HG02610 (cell line): Measurements from ENCODE around the gene GSE1.
A peak's percentile ranks its signal among the peaks of the same experiment; 100 is the strongest.

ENCODE experiments used
- ATAC-seq: cut with Tn5 transposase; IDR thresholded peaks from one replicate; pipeline ENCODE4 v1.9.1; 2021; ENCODE audit warnings: mild to moderate bottlenecking, moderate library complexity; ENCODE audit not compliant: unreplicated experiment

Gene GSE1

DNA sequence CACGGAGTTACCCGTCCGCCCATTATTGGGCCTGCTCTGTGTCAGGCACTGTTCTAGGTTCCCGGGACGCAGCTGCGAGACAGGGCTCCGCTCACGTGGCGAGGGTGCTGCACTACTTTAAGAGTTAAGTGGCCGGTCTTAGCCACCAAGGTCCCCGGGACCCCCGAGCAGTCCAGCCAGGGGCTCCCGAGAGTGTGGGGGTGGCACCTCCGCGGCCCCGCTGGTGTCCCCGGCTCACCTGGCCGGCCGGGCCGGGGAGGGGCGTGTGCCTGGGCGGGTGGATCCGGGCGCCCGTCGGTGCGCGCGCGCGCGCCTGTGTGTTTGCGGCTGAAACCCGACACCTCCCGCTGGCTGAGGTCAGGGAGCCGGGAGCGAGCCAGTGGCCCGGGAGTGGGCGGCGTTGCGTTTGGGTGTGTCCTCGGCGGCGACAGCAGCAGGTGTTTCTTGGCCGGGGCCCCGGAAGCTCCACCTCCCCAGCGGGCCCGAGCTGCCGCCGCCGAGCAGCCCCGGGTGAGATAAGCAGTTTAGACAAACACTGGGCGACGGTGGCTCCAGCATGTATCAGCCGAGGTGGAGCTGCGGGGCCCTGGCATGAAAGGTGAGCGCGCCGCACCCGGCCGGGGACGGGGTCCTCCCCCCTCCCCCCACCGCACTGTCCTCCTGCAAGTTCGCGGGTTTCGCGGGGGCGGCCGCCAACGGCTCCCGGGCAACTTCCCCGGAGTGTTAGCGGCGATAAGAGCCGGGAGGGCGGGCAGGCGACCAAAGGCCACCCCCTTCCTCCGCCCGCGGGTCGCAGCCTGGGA, at the start of gene GSE1:
Gene GSE1 (plus strand): TSS at position 522 of the 803 bp plus-strand sequence. CDS start 70 bp downstream, at position 592.
- peak; percentile 28 for ATAC-seq

DNA sequence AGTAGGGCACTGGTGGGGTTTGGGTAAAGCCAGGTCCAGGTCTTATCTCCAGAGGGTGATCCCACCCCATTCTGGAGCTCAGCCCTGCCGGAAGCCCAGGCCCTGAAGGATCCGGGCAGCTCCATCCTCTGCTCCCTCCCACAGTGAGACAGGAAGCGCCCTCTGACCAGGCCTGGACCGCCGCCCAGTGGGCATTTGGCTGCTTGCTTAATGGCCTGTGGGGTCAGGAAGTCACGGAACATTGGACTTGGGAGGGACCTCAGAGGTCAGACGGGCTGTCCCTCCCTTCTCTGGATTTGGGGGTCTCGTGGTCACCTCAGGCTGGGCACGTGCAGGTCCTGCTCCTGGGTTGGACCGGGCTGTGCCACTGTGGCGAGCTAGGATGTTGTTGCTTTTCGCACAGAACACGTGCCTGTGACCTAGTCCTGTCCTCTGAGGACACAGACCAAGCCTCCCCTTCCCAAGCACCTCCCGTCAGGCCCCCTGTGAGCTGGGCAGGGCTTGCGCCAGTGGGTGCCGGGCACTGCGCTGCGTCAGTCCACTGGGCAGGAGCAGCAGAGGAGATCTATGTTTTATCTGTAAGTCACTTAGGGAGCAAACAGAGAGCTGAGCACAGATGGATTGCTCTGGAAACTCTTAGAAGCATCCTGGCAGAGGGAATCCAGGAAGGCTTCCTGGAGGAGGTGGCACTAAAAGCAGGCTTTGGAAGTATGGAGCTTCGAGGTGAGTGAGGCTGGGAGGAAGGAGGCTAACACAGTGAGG, 49.4 kb upstream of the GSE1 start:
- no peak for ATAC-seq

DNA sequence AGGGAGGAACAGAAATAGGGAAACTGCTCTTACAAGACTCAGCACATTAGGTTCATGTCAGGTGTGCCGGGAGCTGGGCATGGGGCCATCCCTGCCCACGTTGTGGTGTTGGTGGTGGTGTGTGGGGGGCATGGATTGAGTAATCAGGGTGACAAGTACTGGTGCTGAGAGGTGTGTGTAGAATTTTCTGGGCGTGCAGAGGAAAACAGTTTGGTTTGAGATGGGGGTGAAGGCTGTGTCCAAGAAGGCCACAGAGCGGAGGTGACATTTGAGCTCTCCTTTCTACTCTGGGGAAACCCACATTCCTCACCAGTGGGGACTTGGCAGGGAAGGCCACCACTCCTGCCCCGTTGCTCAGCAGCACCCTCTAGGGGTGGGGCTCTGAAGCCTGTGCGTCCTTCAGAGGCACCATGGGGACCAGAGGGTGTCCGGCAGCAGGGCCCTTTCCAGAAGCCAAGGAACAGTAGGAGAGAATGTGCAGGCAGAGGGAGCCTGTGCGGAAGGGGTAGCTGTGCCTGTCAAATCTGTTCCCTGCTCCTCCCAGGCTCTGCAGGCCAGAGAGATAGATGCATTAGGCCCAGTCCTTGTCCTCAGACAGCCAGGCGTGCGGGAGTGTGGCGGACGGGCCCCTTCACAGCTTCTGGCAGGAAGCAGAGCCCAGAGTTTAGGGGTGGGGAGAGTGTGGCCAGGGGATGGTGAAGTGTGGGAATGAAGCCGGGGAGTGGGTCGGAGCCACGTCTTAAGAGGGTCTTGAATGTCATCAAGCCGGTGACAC, 48.7 kb upstream of the GSE1 start:
- ATAC-seq: no peak

DNA sequence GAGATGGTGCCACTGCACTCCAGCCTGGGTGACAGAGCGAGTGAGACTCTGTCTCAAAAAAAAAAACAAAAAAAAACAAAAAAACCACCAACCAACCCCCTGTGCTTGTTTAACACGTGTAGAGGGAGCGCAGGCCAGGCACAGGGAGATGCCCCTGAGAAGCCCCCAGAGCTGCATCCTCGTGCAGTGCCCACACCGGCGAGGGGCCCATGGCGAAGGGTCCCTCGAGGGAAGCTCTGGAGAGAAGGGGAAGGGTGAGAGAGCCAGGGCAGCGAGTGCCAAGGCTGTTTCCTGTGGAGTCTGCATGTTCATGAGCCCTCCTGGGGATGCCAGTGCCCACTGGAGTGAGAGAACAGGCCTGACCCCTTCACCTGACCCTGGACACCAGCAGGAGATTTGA, 47.8 kb upstream of the GSE1 start:
- ATAC-seq: no peak

DNA sequence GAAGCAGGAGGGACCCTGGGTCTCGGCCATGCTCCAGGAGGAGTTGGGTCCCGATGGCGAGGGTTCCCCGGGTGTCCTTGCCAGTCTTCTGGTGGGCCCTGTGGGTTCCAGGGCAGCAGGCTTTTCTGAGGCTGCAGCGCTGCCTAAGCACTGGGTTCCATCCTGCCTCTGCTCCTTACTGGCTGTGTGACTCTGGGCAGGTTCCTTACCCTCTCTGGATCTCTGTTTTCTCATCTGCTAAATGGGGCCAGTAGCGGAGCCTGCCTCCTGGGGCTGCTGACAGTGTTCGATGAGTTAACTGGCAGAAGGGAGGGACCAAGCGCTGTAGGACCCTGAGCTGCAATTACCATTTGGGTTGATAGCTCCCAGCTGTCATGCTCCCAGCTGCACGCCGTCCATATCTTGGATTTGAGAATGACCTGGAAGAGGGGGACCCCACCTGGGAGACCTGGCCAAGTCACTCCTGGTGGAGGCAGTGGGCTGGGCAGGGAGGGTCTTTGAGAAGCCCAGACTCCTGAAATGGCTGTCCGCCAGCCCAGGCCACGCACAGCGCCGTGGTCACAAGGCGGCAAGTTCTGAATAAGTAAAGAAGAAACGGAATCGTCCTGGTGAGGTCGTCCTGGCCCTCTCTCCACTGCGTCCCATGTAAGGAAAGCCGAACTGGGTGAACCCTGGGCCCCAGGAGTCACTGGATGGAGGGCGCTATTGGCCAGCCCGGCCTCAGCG, 47.2 kb upstream of the GSE1 start:
- no peak for ATAC-seq

DNA sequence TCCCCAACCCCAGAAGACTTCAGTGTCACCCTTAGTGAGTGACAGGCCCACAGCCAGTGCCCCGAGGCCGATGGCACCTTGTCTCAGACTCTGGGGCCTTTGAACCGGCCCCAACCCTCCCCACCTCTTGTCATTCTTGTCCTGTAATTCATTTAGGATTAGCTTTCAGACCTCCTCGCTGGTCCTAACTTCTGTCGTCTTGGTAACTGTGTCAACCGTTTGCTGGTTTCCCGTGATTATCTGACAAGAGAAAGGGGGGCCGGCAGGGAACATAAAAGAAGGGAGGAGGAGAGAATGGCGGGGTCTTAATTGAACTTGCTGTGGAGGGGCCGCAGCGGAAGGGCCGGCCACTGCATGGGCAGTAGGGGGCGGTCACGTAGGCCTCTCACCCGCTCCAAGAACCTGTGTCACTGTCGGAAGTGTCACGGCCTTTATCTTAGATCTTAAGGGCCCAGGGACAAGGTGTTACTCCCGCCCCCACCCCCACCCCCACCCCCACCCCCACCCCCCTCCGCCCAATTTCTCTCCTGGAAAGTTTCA, 46.5 kb upstream of the GSE1 start:
- ATAC-seq: no peak

DNA sequence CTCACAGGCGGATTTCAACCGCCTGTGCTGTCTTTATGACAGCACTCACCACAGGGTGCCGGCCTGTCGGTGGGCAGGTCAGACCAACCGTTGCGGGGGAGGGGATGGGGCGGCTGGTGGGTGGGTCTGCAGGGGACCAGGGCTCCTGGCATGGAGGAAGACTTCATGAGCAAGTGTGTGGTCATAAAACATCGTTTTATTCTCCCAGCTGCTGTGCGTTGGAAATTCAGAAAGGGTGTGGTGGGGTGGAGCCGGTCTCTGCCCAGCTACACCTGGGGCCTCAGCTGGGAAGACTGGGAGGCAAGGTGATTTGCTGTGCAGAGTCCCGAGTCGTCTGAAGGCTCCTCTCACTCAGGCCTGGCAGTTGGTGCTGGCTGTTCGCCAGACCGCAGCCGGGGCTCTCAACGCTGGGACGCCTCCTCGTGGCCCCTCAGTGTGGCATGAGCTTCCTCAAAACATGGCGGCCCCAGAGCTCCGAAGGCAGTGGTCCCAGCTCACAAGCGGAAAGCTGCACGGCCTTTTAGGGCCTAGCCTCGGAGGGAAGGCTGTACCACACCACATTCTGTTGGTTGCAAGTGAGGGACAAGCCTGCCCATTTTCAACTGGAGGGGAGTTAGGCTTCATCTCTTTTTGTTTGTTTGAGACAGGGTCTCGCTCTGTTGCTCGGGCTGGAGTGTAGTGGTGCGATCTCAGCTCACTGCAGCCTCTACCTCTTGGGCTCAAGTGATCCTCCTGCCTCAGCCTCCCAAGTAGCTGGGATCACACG, 45.8 kb upstream of the GSE1 start:
- no peak for ATAC-seq

DNA sequence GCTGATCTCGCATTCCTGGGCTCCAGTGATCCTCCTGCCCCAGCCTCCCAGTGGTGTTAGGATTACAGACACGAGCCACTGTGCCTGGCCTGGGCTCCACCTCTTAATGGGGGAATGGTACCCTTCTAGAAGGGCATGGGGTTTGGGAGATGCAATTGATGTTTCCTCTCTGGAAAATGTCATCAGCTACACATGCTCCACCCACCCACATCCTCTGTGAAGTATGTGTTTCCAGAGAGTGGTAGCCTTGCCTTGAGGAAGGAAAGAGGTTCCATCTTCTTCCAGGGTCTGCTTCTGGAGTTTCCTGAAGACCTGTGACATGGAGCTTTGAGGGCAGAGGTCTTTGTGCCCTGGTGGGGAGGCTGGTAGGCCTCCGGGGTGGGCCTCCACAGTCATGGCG, 45.2 kb upstream of the GSE1 start:
- ATAC-seq: no peak

DNA sequence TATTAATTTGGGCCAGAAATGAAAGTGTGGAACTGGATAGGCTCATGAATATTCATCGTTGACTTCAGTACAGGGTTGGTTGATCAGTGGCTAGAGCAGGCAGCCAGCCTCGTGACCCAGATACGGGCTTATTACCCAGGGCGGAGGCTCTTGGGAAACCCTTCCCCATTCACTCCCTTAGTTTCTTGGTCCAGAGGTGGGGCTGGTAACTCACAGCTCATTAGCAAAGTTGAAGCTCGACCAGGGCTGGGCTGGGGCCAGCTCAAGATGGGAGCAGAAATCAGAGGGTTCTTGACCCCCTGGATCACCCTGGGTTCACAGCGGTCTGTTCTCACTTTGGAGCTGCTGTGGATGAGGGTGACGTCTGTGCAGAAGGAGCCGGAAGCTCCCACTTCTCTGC, 44.6 kb upstream of the GSE1 start:
- no peak for ATAC-seq

DNA sequence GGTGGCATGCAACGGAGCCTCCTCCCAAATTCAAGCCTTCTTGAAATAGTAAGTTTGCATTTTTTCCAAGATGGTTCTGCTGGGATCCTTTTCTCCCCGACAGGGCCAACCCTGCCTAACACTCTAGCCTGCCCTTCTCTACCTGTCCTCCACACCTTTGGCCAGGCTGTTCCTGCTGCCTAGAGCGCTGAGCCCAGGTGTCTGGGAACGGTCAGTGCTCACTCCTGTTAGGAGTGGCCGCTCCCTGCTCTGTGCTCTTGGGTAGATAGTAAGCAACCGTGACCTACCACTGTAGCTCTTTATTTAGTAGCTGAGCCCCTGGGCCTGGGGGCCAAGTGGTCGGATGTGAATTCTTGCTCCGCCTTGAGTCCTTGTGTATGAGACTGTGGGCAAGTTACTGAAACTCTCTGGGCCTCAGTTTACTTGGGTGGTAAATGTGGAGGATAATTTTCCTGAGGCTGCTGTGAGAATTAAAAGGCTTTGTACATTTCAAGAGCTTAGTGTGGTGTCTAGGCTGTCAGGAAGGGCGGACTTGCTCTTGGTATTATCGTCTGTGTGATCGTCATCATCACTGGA, 44.0 kb upstream of the GSE1 start:
- no peak for ATAC-seq

DNA sequence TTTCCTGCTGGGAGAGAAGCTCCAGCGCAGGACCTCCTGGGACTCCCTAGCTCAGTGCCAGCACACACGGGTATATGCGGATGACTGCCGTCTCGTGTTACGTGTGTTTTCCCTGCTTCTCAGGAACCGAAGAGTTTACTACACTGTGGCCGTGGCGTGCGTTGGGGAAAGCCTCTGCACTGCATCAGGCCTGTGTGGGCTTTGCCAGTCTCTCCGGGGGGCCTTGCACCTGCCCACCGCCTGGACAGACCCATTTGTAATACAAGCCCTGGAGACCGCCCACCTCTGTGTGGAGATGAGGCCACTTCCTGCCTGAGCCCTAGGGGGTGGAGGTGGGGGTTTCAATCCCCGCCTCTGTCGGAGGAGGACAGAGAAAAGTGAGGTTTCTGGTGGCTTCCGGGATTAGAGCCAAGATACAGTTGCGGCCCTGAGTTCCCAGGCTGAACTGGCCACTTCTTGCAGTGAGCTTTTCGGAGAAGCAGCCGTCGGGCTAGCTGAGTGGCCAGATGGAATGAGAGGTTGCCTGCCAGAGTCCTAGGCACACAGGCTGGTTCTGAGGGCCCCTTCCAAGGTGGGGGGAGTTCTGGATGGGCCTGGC, 43.4 kb upstream of the GSE1 start:
- peak; percentile 62 for ATAC-seq

DNA sequence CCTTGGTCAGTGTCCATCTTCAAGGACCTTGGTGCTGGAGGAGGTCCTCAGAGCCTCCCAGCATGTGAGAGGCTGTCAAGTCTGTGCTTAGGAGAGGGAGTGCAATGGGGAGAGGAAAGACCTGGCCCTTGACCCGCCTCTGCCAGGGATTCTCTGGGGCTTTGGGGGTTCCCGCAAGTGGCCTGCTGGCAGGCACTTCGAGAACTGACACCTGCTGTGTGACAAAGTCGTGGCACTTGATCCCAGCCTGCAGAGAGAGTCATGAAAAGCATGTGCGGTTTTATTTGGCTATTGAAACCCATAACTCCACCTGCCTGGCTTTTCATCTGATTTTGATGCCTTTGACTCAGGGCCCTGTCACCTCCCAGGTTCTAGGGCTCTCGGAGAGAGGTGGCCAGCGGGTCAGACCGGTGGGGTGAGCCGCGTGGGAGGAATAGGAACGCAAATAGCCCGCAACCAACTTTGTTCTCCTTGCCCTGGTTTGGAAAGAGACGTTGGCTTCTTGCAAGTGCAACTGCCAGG, 42.8 kb upstream of the GSE1 start:
- ATAC-seq: peak; percentile 17

DNA sequence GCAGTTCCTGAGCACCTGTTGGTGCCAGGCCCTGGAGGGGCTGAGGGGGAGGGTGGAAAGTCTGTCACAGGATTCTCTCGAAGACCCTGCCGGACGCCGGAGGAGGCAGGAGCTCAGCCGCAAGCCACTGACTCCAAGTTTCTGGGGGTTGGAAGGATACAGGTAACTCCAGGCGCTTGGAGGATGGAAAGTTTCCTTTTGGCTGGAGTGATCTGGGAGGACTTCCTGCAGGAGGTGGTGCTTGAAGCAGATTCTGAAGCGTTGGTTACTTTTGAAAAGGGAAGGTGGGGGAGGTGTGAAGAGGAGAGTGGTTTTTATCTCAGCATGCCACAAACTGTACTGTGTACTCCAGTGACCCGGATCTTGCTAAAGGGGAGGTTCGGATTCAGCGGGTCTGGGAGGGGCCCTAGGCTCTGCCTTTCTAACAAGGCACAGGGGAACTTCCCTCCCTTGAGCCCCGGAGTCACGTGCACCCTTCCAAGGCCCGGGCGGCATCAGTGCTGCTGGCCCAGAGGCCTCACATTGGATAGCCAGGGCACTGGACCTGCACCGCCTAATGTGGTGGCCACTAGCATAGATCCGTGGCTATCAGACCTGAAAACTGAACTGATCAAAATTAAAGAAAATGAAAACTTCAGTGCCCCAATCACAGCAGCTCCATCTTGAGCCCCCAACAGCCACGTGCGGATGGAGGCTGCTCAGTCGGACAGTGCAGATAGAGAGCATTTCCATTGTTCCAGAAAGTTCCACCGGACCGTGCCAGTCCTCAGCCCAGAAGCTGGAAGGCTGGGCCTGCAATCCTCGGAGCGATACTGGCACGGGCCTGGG, 42.2 kb upstream of the GSE1 start:
- peak; percentile 60 for ATAC-seq

DNA sequence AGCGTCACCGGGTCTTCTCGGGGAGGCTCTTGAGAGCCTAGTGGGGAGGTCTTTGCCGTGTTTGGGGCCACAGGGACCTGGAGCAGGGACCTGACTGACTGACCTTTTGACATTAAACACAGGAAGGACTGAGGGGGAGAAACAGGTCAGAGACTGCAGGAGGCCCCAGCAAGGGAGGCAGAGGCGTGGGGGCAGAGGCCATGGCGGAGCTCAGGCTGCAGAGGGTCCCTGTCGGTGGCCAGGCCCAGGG, 41.6 kb upstream of the GSE1 start:
- no peak for ATAC-seq

DNA sequence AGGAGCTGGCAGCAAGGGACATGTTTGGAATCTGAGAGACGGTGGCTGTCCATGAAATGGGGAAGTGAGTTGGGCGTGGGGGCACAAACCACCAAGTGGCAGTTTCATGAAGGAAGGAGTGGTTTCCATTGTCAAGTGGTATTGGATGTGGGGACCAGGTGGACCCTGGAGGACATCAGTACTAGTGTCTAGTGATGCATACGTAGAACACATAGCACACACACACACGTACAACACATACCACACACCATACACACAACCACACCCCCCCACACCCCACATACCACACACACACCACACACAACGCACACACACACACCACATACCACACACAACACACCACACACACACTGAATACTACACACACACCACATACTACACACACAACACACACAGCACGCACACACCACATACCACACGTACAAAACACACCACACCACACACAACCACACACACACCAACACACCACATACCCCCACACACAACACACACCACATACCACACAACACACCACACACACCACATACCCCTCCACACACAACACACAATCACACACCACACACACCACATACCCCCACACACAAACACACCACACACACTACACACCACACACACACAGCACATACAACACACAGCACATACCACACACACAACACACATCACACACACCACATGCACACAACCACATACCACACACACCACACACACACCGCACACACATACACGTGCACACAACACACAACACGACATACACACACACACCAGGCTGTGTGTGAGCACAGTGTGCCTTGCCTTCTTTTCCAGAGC, 41.1 kb upstream of the GSE1 start:
- ATAC-seq: no peak

DNA sequence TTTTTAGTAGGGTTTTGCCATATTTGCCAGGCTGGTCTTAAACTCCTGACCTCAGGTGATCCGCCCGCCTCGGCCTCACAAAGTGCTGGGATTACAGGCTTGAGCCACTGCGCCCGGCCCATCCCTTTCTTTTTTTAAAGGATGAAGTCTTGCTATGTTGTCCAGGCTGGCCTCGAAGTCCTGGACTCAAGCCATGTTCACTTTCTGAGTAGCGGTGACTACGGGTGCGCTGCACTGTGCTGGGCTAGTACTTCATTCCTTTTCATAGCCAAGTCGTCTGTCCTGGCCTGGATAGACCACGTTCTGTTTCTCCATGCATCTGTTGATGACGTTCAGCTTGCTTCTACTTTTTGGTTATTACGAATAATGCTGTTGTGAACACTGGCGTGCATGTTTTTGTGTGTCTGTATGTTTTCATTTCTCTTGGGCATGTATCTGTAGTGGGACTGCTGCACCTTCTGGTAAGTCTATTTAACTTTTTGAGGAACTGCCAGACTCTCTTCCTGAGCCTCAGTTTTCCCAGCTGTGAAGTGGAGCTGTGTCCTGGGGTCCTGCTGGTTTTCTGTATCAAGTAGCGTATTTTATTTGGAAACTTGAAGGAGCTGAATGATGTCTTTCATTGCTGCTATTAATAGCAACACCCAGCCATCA, 40.0 kb upstream of the GSE1 start:
- no peak for ATAC-seq
